Caco-2 (cell line): Measurements from ENCODE around the gene UBE2H. TPM values are rescaled to one million over a fixed set of nuclear protein-coding genes. Genes with fewer than 3 reads are reported as not detected.
"Not testable (repeated sequence)": the region's sequence is repeated elsewhere in the genome, so short reads cannot be mapped to it uniquely, and the experiment has no call there.

ENCODE experiments used
- BruUV-seq: library from RNA; stranded (reverse); fragments of 400-500 nt; replicated peaks from 2 replicates; lab custom pipeline; 2021; lab: Mats Ljungman, UMichigan
- CTCF ChIA-PET: fragments of 300-600 bp; sonication (Branson Sonifier 250); formaldehyde crosslinking; loops from one replicate; lab custom pipeline; 2022; ENCODE audit warnings: antibody characterized with exemption; lab: Charles Lee
- POLR2A ChIA-PET: fragments of 300-600 bp; sonication (Branson Sonifier 250); formaldehyde crosslinking; loops from one replicate; lab custom pipeline; 2022; ENCODE audit warnings: antibody characterized with exemption; lab: Charles Lee
- DNase-seq, 2 experiments: peaks; one replicate each; pipeline versions ENCODE4 v3.0.0 to v3.0.0-alpha.2; 2020 to 2022
- H3K27me3 ChIP-seq: replicated peaks from 2 replicates; pipeline ENCODE4 v1.6.0; 2011; ENCODE audit warnings: low read length; ENCODE audit not compliant: control insufficient read depth, insufficient read depth
- H3K36me3 ChIP-seq: 2 replicates; pipeline ENCODE4 v1.5.1; 2011; ENCODE audit warnings: low read length; ENCODE audit not compliant: control insufficient read depth, insufficient read depth
- H3K4me1 ChIP-seq: fragments of 250-450 bp; sonication (Bioruptor Pico); 2 replicates; pipeline ENCODE4 v1.5.1; 2020; ENCODE audit warnings: mild to moderate bottlenecking
- H3K4me3 ChIP-seq: 2 replicates; pipeline ENCODE4 v1.5.1; 2011; ENCODE audit warnings: low read depth, mild to moderate bottlenecking, control low read depth, low read length
- H3K9me3 ChIP-seq: fragments of 250-450 bp; sonication (Bioruptor Pico); 2 replicates; pipeline ENCODE4 v1.5.1; 2020; ENCODE audit warnings: mild to moderate bottlenecking, moderate library complexity
- H3K27ac Mint-ChIP-seq: one replicate; pipeline ENCODE4 v1.8.0; 2022; ENCODE audit warnings: mixed read lengths; ENCODE audit not compliant: unreplicated experiment
- H3K27me3 Mint-ChIP-seq: one replicate; pipeline ENCODE4 v1.8.0; 2022; ENCODE audit warnings: mixed read lengths; ENCODE audit not compliant: insufficient read depth, unreplicated experiment
- H3K36me3 Mint-ChIP-seq: one replicate; pipeline ENCODE4 v1.8.0; 2022; ENCODE audit warnings: mild to moderate bottlenecking, mixed read lengths; ENCODE audit not compliant: insufficient read depth, unreplicated experiment
- H3K4me1 Mint-ChIP-seq: one replicate; pipeline ENCODE4 v1.8.0; 2022; ENCODE audit warnings: low read depth, mixed read lengths; ENCODE audit not compliant: unreplicated experiment
- H3K4me3 Mint-ChIP-seq: one replicate; pipeline ENCODE4 v1.8.0; 2022; ENCODE audit warnings: mild to moderate bottlenecking, moderate library complexity, mixed read lengths; ENCODE audit not compliant: unreplicated experiment
- H3K9me3 Mint-ChIP-seq: one replicate; pipeline ENCODE4 v1.8.0; 2022; ENCODE audit warnings: mixed read lengths; ENCODE audit not compliant: unreplicated experiment
- CTCF ChIP-seq, 2 experiments: fragments of 200-600 bp in 1 of 2; IDR thresholded peaks; 1 replicate in 1 of 2; 2 replicates in 1 of 2; pipeline versions ENCODE4 v1.5.1 to v1.8.0; 2011 to 2022; ENCODE audit warnings: antibody characterized with exemption in 1 of 2, control low read depth in 1 of 2, inconsistent platforms in 1 of 2, low read depth in 1 of 2, low read length in 1 of 2, mild to moderate bottlenecking in 1 of 2, moderate library complexity in 1 of 2; ENCODE audit not compliant: insufficient read depth in 1 of 2, severe bottlenecking in 1 of 2, unreplicated experiment in 1 of 2
- intact Hi-C: fragments of 100-400 bp; cut with micrococcal nuclease; formaldehyde crosslinking; loops from one replicate; pipeline ENCODE4 v1.10.0; 2022; ENCODE audit not compliant: unreplicated experiment
- total RNA-seq: library from RNA; stranded (reverse); gene quantifications from 2 replicates; pipeline ENCODE4 v1.2.3, GENCODE V29; 2022

UBE2H gene
- total RNA-seq, 1 experiment from 2014 or later, result 35.7 TPM

GRCh38 chr7:129798616-129799349 is 154.0 kb downstream of the UBE2H start:
- Mint-ChIP-seq H3K27ac (no peak overlapping the region), H3K27me3 (no peaks in the 10 kb centered on the region), H3K4me1 (no peaks in the 10 kb centered on the region), H3K36me3 (no peaks in the 10 kb centered on the region), H3K9me3 (no peaks in the 10 kb centered on the region), H3K4me3 (no peak overlapping the region)
- intact Hi-C loops, result no loop called here
- ChIA-PET POLR2A (no interaction called here), CTCF (no interaction called here)
- DNase-seq, result no peak
- no peaks in the 10 kb centered on the region for H3K9me3 ChIP-seq
- BruUV-seq, result no TSS peak
- no peaks in the 10 kb centered on the region for H3K4me1 ChIP-seq
- H3K36me3 ChIP-seq, result no peaks in the 10 kb centered on the region
- H3K4me3 ChIP-seq, result no peak overlapping the region
- TF ChIP-seq CTCF (IDR thresholded peaks at IDR 0.05; ENCODE audit: insufficient read depth in 1 of 2, low read depth in 1 of 2, low read length in 1 of 2, severe bottlenecking in 1 of 2, unreplicated experiment in 1 of 2), result no peak
- H3K27me3 ChIP-seq, result no peaks in the 10 kb centered on the region

- no peak for TF ChIP-seq CTCF (IDR thresholded peaks at IDR 0.05; ENCODE audit: insufficient read depth in 1 of 2, low read depth in 1 of 2, low read length in 1 of 2, severe bottlenecking in 1 of 2, unreplicated experiment in 1 of 2)
- no peak for DNase-seq
- no peaks in the 10 kb centered on the region for H3K9me3 Mint-ChIP-seq
- no peaks in the 10 kb centered on the region for H3K36me3 Mint-ChIP-seq
- BruUV-seq, result no TSS peak
- H3K9me3 ChIP-seq, result no peaks in the 10 kb centered on the region
- no peaks in the 10 kb centered on the region for H3K27me3 Mint-ChIP-seq
- H3K4me1 ChIP-seq, result no peaks in the 10 kb centered on the region
- POLR2A ChIA-PET, result no interaction called here
- CTCF ChIA-PET, result interaction anchor here (0.6 kb wide), 1 partner anchor 16 kb away, joined by 4 read pairs; no protein-coding TSS in a partner anchor
- no peak overlapping the region for H3K4me3 ChIP-seq
- H3K27ac Mint-ChIP-seq, result no peak overlapping the region
- H3K27me3 ChIP-seq, result no peaks in the 10 kb centered on the region
- intact Hi-C loops, result no loop called here
- no peak overlapping the region for H3K4me3 Mint-ChIP-seq
- no peaks in the 10 kb centered on the region for H3K36me3 ChIP-seq
- H3K4me1 Mint-ChIP-seq, result no peaks in the 10 kb centered on the region
Observed at GRCh38 chr7:129797214-129797789, 155.5 kb downstream of the UBE2H start.

GRCh38 chr7:129796186-129796775 is 156.5 kb downstream of the UBE2H start:
- ChIA-PET CTCF (no interaction called here), POLR2A (no interaction called here)
- BruUV-seq, result no TSS peak
- no peaks in the 10 kb centered on the region for H3K36me3 Mint-ChIP-seq
- no peak for TF ChIP-seq CTCF (IDR thresholded peaks at IDR 0.05; ENCODE audit: insufficient read depth in 1 of 2, low read depth in 1 of 2, low read length in 1 of 2, severe bottlenecking in 1 of 2, unreplicated experiment in 1 of 2)
- H3K27ac Mint-ChIP-seq, result no peak overlapping the region
- intact Hi-C loops, result no loop called here
- no peaks in the 10 kb centered on the region for H3K36me3 ChIP-seq
- no peaks in the 10 kb centered on the region for H3K27me3 Mint-ChIP-seq
- no peak overlapping the region for H3K4me3 Mint-ChIP-seq
- no peaks in the 10 kb centered on the region for H3K9me3 Mint-ChIP-seq
- no peaks in the 10 kb centered on the region for H3K4me1 ChIP-seq
- H3K27me3 ChIP-seq, result no peaks in the 10 kb centered on the region
- H3K9me3 ChIP-seq, result no peaks in the 10 kb centered on the region
- no peaks in the 10 kb centered on the region for H3K4me1 Mint-ChIP-seq
- no peak overlapping the region for H3K4me3 ChIP-seq
- DNase-seq, result no peak

- H3K27me3 ChIP-seq, H3K4me3 ChIP-seq, H3K27me3 Mint-ChIP-seq, BruUV-seq, intact Hi-C loops, H3K36me3 Mint-ChIP-seq, DNase-seq, H3K9me3 ChIP-seq, POLR2A ChIA-PET, H3K4me3 Mint-ChIP-seq, H3K36me3 ChIP-seq, H3K4me1 ChIP-seq, H3K9me3 Mint-ChIP-seq, H3K4me1 Mint-ChIP-seq, H3K27ac Mint-ChIP-seq: not testable (repeated sequence)
- CTCF ChIA-PET, result interaction anchor here (0.7 kb wide), 1 partner anchor 30 kb away, joined by 3 read pairs; no protein-coding TSS in a partner anchor
Observed at GRCh38 chr7:129794461-129794860, 158.3 kb downstream of the UBE2H start.
